HG03045 (cell line): Measurements from ENCODE around the gene C3orf18.

Experiments used
- ATAC-seq: cut with Tn5 transposase; IDR thresholded peaks from one replicate; pipeline ENCODE4 v1.9.1; 2021; ENCODE audit warnings: mild to moderate bottlenecking, moderate library complexity; ENCODE audit not compliant: unreplicated experiment

Gene C3orf18

DNA sequence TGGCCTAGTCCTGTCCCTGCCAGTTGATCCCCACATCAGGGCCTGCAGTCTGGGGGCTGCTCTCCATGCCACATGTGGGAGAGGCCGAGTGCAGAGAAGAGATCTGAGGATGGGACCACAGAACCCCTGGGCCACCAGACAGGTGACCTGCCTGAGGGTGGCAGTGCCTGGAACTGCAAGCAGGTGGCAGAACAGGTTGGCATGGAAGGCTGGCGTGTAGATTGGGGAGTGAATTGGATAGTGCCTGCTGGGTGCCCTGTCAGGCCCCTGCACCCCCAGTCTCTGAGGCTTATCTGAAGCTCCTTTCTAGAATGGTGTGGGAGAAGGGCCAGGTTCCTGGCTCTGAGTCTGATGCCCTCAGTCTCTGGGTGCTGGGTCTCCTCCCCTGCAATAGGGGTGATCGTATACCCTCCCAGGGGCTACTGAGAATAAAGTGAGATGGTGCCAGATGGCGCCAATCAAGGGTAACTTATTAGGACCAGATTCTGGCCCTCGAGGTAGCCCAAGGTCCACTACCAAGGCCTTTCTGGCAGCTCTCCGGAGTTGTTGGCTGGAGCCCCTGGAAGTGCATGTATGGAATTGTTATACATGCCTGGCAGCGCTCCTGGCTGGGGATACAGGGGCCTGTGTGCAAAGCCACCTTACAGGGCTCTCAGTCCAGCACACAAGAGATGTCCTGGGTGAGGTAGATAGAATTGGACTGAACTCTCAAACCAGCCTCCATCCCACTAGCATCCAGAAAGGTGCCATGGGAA lies 15.7 kb downstream of the C3orf18 start:
- ATAC-seq, result no peak

DNA sequence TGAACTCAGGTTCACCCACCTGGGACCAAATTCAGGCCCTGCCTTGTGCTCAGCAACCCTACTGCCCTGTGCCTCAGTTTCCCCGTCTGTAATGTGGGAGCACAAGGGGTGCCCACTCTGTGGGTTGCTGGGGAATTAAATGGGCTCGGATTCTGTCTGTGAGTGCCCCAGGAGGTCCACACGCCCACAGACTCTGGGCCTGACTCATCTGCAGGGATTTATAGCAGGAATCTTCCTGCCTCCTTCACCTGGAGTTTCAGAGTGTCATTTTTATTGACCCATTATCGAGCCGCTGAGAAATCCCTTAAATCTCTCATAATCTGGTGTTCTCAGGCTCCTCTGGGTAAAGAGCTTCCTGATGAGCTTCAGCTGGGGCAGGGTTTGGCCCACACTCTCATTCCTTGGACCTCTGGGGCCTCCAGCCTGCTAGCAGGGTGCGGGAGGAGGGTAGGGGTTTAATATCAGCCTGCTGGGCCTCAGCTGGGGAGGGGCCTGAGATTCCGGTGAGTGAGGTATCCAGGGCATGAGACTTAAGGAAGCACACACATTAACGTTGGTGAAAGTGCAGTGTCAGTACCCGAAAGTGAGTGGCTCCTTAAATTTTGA lies 16.4 kb downstream of the C3orf18 start:
- no peak for ATAC-seq

DNA sequence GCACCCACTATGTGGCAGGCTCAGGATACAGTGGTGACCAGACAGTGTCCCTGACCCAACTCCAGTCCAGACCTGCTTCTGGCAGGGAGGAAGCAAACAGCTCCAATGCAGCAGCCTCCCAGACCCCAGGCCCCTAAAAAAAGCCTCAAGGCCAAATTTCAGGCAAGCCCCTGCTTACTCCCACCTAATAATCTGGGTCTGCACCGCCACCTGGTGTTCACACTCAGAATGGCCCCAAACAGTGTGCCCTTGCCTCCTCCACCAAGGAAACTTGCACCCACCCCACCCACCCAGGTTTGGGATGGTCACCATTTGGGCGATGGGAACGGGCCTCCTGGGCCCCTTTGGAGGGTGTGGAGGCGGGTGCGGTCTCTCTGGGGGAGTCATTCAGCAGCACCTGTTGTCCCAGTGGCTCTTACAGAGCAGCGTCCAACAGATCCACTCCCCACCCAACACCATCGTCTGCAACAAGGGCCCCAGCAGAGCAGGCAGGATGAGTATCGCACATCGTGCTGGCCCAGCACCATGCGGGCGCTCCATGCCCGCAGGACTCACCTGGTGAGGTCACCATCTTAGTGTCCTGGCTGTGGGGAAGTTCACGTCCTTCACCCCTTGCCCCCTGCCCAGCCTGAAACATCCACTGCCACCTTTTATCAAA lies 17.3 kb downstream of the C3orf18 start:
- ATAC-seq, result no peak

DNA sequence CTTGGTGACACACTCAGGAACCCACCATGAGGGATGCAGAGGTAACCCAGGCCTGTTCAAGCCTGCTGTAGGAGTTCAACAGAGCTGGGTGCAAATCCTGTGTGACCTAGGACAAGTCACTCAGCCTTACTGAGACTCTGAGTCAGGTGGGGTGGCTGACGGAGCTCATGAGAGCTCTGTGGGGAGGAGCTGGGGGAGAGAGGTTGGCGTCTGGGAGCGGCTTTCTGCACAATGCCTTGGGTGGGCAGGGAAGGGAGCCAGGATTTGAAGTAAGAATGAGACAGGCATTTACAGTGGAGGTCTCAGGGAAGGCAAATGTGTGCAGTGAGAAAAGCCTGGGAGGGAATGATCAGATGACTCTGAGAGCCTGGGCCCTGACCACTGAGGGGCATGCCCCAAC lies 18.3 kb downstream of the C3orf18 start:
- ATAC-seq, result no peak

DNA sequence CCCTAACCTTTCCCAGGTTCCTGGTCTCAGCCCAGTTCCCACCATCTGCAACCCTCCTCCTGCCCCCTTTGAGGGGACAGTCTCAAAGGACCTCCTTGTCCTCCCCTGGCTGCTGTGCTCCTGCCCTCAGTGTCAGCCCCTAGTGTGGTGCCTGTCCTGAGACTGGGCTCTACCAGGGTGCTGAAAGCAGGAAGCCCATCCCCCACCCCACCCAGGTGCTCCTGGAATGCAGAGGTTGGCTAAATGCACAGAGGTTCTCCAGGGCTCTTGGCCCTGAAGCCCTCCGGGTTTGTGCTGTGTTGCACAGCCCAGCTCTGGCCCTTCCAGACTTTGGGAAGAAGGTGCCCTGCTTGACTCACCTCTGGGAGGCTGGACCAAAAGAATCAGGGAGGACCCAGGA lies 21.8 kb downstream of the C3orf18 start:
- no peak for ATAC-seq

DNA sequence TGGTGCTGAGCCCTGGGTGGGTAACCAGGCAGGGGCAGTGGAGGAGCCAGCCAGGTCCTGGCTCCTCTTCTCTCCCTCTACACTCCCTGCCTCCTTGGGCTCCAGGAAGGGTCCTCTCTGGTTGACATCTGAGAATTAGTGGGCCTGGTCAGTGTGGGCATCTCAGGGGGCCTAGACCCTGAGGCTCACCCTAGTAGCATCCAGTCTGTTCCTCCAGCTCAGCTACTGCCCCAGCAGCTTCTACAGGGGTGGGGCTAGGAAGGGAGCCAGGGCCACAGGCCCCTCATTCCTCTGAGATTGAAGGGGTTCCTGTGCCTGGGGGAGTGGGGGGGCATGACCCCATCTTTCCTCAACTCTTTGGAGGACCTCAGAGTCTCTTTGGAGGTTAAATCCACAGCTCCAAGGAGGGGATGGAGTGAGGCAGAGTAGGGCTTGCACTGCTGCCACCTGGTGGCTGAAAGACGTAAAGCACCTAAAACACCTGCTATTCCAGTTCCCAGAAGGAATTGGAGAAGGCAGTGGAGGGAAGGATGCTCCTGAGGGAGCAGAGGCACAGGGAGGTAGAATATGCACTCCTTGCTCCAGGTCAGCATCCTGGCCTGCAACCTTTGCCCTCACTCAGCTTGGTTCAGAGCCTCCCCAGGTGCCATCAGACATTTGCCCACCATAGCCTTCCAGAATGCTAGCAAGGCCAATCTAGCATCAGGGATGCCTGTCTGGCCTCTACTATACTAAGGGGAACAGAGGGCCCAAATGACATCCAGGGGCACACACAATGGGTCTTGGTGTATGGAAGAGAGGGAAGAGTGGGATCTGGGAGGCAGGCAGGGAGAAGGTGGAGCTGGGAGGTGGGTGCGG lies 25.1 kb downstream of the C3orf18 start:
- ATAC-seq, result no peak

DNA sequence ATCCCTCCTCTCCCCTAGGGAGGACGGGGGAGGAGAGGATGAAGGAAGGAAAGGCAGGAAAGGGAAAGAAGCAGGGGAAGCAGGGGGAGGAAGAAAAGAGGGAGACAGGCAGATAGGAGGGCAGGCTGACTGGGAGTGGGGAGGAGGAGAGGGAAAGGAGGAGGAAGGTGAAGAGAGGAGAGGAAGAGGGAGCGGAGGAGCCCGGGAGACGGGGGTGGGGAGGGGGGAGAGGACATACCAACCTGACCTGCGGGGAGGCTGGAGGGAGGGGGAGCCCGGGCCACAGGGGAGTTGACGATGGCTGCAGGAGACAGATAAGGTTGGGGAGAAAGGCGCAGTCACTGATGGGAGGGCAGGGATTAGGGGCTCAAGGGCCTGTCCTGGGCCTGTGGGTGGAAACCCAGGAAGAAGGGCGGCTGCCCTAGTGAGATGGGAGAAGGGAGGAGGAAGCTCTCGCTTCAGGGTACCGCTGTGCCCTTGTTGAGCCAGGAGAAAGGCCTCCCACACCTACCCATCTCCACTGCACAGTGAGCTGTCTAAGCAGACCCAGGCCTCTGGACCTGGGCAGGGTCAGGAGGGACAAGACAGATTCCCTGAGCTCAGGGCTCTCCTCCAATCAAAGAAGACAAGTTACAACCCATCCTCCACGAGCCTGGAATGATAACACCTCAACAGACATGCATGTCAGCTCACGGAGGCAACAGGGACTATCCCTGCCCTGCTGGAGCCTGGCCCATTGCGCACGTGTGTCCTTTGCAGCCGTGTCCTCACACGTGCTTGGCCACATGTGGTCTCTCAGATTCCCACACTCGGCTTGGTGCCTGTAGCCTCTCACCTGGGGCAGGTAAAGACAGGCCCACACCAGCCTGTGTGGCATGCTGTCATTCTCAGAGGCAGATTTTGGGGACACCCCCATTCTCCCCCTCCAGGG lies 27.9 kb downstream of the C3orf18 start:
- ATAC-seq, result no peak

DNA sequence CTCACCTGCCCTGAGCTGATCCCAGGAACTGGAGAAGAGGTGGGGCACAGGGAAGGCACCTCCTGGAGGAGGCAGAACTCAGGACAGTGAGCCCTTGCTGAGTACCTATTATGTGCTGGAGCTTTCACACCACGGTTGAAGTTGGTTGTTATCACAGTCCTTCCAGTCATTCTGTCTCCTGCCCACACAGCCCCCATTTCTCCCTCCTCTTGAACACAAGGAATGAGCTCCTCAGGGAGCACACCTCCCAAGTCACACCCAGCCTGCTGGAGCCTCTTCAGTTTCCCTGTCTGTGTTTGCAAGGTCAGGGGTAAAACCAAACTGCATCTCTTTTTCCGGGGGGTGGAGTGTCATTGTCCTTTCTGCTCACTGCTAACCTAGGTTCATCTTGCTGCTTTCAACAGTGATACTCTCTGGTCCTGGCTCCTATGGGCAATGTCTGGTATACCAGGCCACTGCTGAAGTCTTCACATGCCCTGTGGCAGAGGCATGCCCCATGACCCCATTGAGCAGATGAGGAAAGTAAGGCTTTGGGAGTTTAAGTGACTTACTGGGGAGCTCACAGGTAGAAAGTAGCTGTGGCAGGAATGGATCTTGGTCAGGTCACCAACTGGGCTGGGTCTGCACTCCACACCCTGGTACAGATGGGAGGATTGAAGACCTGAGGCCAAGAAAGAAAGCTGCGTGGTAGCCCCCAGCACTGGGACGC lies 30.0 kb downstream of the C3orf18 start:
- ATAC-seq, result no peak

DNA sequence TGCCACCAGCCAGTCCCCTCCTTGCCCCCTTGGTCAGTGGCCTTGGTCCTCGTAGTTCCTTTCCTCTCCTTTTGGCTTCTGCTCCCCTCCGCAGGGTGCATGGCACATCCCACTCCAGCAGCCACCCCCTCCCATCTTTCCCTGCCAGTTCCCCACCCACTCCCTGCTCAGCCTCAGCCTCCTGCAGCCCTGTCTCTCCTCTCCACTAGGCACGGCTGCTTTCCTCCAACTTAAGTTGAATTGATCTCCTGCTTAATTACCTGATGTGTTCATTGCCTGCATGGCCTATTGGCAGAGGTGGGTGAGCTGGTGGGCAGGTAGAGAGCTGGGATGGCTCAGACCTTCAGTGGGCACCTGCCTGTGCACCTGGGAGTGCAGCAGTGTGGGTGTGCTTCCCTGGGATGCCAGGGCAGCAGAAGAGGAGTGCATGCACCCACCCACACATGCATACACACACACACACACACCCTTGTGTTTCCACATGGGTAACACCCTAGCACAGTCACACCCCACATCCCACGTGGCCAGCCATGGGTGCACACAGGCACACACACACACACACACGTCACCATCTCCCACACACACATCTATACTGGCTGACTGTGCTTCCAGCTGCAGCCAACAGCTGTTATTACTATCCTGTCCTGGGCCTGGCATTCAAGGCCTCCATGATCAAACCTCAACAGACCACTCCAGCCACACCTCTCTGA lies 30.9 kb downstream of the C3orf18 start:
- no peak for ATAC-seq

DNA sequence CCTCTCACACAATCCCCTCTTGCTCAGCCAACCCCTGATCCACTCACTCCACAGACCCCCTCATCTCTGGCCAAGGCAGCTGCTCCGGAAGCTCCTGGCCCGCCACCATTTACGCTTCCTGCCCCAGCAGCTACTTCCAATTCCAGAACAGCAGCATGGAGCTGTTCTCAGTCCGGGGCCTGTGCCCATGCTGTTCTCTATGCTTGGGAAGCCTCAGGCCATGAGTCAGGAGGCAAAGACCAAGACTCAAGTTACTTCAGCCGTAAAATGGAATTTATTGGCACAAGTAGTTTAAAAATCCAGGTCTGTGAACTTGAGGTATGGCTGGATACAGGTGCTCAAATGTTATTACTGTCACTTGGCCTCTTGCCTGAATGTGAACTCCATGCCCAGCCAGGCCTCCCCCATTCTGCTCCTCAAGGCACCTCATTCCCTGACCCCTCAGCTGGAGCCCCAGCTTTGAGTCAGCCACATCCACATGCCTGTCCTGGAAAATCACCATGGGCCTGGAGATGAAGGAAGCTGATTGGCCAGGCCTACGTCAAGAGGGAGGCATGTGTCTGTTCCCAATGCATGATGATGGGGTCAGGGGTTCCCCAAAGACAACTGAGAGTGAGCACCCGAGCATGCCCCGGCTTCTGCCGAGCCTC lies 32.7 kb downstream of the C3orf18 start:
- ATAC-seq, result no peak

DNA sequence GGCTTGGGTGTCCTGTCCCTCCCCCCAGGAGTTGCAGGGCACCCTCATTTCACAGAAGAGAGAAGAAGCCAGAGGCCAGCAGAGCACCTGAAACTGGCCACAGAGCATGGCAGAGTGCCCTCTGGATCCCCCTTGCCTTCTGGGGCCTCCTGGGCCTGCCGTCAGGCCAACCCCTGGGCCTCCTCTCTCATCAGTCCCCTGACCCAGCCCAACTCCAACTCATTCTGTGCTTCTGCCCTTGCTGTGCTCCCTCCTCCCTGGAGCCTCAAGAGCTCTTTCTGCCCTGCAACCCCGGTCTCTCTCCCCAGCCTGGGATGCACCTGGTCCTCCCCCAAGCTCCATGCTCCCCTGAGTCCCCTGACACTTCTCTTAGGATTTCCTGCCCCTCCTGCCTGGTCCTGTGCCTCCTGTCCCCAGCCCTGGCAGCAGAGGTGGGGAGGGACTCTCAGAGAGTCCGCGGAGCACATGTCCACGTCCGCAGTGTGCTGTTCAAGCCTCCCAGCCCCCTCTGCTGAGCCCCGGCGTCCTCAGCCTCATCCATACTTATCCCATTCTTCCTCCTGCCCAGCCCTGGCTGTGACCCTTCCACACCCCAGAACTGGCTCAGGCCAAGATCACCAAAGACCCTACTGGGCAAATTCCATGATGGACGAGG lies 33.6 kb downstream of the C3orf18 start:
- ATAC-seq, result no peak

DNA sequence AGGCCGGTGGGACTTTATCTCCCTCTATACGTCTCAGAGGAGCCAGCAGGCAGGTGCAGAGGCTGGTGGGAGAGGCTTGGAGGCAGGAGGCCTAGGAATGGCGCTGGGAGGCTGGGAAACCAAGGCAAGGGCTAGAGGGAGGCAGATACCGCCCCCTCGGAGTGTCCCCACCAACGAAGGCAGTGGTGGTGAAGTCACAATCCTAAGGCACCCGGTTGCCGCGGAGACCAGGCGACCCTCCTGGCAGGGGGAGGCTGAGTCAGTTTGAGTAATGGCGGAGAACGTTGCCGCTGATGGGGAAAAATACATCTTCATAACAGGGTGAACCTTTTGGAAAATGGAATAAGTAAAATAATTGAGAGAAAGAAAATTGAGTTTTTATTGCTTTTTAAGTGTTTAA lies 34.2 kb downstream of the C3orf18 start:
- no peak for ATAC-seq

DNA sequence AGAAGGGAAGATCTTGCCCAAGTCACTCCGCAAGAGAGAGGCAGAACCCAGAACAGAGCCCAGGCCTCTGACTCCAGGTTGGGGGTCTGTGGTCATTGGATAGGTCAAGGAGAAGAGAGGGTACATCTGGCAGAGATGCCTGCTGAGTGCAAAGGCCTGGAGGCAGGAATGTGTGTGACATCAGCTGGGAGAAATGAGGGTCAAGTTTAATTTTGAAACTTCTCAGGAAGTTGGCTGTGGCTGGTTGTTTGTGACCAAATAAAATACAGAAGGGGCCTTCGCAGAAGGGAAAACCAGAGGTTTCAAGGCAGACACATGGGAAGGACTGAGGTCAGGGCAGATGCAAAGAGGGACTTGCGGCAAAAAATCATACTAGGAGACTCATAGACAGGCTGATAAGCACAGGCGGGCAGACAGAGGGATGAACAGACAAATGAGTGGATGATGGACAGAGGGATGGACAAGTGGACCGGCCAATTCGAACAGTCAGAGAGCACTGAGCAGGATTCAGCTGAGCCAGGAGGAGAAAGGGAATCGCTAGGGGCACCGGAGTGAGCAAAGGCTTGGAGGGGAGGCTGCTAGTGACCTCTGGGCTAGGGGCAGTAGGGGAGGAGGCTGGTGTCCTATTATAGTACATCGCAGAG lies 35.4 kb downstream of the C3orf18 start:
- no peak for ATAC-seq

DNA sequence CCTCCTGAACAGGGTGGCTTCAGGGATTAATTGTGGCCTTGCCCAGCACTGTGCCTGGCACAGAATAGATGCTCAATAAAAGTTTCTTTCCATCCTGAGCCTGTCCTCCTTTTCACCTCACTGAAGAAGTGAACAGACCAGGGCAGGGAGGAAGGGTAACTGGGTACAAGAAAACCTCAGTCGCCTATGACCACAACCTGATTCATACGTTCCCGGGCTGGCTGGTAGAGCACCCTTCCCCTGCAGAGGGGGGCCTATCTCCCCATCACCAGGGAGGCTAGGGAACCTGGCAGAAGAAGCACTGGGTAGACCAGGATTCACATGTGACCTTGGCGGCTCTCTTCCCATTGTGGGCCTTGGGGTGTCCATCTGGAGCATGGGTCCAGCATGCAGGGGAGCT lies 36.3 kb downstream of the C3orf18 start:
- ATAC-seq, result no peak

DNA sequence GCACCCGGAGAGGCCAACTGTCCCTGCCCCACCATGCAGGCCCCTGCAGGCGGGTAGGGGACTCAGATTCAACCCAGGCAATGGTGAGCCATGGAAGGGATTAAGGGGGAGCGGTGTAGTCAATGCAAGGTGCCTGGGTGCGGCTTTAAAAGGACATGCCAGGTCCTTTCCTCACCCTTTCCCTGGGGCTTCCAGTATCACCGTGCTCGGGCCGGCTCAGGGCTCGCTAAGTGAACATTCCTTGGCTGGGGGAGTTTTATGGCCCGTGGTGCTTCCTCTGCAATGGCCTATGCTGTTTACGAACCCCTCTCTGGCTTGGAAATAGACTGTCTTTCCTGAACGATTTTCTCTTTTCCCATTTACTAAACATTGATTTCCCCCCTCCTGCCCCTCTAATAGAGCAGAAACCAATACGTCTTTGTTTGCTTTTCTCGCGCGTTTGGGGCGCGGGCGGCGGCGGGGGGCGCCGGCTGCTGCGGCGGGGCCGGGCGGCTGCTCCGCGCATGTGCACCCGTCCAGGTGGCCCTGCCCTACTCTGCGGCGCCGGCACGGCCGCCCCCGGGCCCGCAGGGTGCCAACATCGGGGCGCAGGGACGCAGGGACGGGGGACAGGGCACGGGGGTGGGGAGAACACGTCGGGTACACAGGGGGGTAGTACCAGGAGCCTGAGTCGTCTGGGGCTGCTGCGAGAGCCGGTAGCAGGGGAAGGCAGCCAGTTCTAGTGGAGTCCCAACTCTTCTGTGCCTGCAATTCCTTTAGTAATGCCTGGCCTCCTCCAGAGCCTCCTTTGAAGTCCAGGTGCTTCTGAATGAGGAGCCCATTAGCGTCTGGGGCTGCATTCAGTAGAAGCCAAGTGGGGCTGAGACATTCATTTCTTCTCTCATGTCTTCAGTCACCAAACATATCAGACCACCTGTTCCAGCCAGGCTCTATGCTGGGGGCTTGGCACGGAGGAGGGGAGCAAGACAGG lies 37.3 kb downstream of the C3orf18 start:
- ATAC-seq, result no peak

DNA sequence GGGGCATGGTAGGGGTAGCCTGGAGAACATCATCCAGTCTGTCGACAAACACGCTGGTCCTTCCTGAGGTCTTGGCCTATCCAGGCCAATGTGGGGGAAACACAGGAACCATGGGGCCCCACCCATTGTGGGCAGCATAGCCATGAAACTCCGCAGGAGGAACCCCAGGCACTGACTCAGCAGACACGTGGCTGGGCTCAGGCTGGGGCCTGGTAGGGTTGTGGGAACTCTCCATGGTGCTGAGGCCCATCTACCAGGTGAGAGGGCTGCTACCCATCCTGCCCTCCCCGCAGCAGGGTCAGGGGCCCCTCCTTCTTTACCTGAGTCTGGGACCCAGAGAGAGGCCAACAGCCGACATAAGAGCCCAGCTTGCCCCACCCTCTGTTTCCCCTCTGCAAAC lies 41.6 kb downstream of the C3orf18 start:
- ATAC-seq, result no peak
